ENCODE measurements around the gene MMP12.
A peak's percentile ranks its signal among the peaks of the same experiment; 100 is the strongest.

MMP12 gene

GRCh38 chr11:102874852-102875251, at the start of gene MMP12:
Gene MMP12 (minus strand): TSS chr11:102874982. CDS start chr11:102874937, 45 bp downstream.
- DNase-seq (ENCODE audit: low read depth in 2 of 2): no peak
- TF ChIP-seq CTCF (IDR thresholded peaks at IDR 0.05; ENCODE audit: low read depth, low read length): no peak
- no peak within 1 kb of the TSS for H3K4me3 ChIP-seq (replicated peaks in 1 of 2; ENCODE audit: low read depth in 2 of 2, low read length in 2 of 2)

DNA sequence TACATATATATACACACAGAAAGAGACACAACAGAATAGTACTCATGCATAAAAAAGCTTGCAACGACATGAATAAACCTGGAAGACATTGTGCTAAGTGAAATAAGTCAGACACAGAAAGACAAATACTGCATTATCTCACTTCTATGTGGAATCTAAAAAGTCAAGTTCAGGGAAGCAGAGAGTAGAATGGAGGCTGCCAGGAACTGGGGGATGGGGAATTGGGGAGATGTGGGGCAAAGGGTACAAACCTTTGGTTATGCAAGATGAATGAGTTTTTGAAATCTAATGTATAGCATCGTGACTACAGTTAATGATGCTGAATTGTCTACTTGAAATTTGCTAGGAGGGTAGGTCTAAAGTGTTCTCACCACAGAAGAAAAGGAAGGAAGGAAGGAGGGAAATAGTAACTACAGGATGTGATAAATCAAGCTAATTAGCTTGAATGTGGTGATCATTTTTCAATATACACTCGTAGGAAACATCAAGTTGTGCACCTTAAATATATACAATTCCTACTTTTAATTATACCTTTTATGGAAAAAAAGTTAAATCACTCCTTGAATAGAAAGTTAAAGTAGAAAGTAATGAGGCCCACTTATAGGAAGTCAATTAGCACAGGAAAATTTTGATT, 46.9 kb upstream of the MMP12 start:
- no peak overlapping the region for H3K4me3 ChIP-seq (replicated peaks in 1 of 2; ENCODE audit: low read depth in 2 of 2, low read length in 2 of 2)
- TF ChIP-seq CTCF (IDR thresholded peaks at IDR 0.05; ENCODE audit: low read depth, low read length): no peak
- no peak for DNase-seq (ENCODE audit: low read depth in 2 of 2)

DNA sequence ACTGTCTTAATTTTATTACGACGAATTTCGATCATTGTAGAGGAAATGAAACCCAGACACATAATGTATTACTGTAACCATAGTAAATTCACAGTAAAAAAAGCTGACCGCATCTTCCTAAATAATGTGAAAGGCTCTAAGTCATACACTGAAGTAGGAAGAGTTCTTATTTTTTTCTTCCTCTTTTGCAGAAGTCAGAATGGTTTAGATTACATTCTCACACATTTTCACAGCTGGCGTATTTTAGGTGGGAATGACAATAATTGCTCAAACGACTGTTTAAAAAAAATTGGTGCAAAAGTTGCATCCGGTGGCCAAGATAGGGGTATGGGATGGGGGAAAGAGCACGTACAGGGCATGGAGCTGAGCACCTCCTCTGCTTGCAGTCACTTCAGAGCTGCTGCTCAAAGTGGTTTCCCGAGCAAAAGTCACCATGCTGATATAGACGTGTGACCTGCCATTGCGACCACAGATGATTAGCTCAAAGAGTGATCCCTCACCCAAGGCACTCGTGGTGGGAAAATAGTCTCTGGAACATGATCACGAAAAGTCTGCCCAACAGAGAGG, 45.4 kb upstream of the MMP12 start:
- no peak for DNase-seq (ENCODE audit: low read depth in 2 of 2)
- H3K4me3 ChIP-seq (replicated peaks in 1 of 2; ENCODE audit: low read depth in 2 of 2, low read length in 2 of 2): no peak overlapping the region
- no peak for TF ChIP-seq CTCF (IDR thresholded peaks at IDR 0.05; ENCODE audit: low read depth, low read length)

DNA sequence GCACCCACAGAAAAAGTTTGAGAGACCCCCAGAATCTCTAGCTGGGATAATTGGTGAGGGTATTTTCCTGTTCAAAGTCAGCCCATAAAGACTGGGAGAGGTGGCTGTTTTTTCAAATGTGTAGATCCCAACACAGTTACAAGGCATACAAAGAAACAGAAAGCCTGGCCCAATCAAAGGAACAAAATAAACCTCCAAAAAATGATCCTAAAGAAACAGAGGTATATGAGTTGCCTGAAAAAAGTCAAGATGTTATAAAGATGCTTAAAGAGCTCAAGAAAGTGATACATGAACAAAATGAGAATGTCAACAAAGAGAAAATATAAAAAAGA, 40.2 kb upstream of the MMP12 start:
- TF ChIP-seq CTCF (IDR thresholded peaks at IDR 0.05; ENCODE audit: low read depth, low read length): no peak
- DNase-seq (ENCODE audit: low read depth in 2 of 2): no peak
- H3K4me3 ChIP-seq (replicated peaks in 1 of 2; ENCODE audit: low read depth in 2 of 2, low read length in 2 of 2): no peak overlapping the region

DNA sequence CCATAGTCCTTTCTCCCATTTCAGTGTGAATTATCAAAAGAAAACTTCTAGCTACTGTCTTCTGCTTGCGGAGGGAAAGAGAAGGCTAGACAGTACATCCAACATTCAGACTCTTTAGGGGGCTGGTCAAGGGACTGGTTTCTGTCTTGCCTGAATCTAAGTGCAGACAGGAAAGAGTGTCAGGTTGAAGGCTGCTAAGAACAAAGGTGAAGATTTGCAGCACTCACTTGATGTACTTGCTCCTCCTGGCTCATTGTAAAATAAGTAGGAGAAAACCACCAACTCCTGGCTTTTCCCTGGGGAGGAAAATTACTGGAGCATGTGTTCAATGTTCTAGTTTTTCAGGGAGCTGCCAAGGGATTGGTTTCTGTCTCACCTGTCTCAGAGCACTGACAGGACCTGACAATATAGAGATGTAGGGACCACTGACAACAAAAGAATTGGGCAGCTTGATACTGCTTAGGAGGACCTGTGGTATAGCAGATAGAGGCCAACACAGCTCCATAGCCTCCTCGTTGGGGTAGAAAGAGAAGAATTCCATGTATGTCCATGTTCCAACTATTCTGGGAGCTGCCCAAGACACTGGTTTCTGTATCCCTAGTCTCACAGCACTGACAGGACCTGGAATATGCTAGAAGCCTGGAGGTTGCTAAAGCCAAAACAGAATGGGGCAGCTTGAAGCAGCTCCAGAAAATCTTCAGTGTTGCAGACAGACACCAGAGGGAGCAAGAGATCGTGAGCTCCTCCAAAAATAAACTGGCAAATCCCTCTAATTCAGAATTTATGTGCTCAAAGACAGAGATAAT, 39.7 kb upstream of the MMP12 start:
- no peak overlapping the region for H3K4me3 ChIP-seq (replicated peaks in 1 of 2; ENCODE audit: low read depth in 2 of 2, low read length in 2 of 2)
- peak; percentile 65 to 66 for DNase-seq (ENCODE audit: low read depth in 2 of 2)
- peak; percentile 80 for TF ChIP-seq CTCF (IDR thresholded peaks at IDR 0.05; ENCODE audit: low read depth, low read length)

- TF ChIP-seq CTCF (IDR thresholded peaks at IDR 0.05; ENCODE audit: low read depth, low read length): no peak
- no peak overlapping the region for H3K4me3 ChIP-seq (replicated peaks in 1 of 2; ENCODE audit: low read depth in 2 of 2, low read length in 2 of 2)
- DNase-seq (ENCODE audit: low read depth in 2 of 2): no peak
Observed at GRCh38 chr11:102912482-102912830, 37.7 kb upstream of the MMP12 start.
